BLaER1 (cell line): ENCODE results near the gene TXNDC5.
"Not testable (repeated sequence)": the region's sequence is repeated elsewhere in the genome, so short reads cannot be mapped to it uniquely, and the experiment has no call there.

Source experiments
- H3K27ac ChIP-seq: shearing (Covaris generic); formaldehyde crosslinking; 2 replicates; pipeline ENCODE4 v1.8.1; 2022
- H3K27me3 ChIP-seq: shearing (Covaris generic); formaldehyde crosslinking; 2 replicates; pipeline ENCODE4 v1.8.1; 2022
- H3K36me3 ChIP-seq: shearing (Covaris generic); formaldehyde crosslinking; 2 replicates; pipeline ENCODE4 v1.8.1; 2022
- H3K4me1 ChIP-seq: shearing (Covaris generic); formaldehyde crosslinking; 2 replicates; pipeline ENCODE4 v1.8.1; 2022
- H3K4me2 ChIP-seq: shearing (Covaris generic); formaldehyde crosslinking; 2 replicates; pipeline ENCODE4 v1.8.1; 2022
- H3K4me3 ChIP-seq: shearing (Covaris generic); formaldehyde crosslinking; 2 replicates; pipeline ENCODE4 v1.8.1; 2022
- H3K9ac ChIP-seq: shearing (Covaris generic); formaldehyde crosslinking; 2 replicates; pipeline ENCODE4 v1.8.1; 2022
- H3K9me3 ChIP-seq: shearing (Covaris generic); formaldehyde crosslinking; 2 replicates; pipeline ENCODE4 v1.8.1; 2022
- H4K20me1 ChIP-seq: shearing (Covaris generic); formaldehyde crosslinking; 2 replicates; pipeline ENCODE4 v1.8.1; 2022
- Cebpa-rat ChIP-seq: shearing (Covaris generic); IDR thresholded peaks from 2 replicates; pipeline ENCODE4 v1.8.1; 2022

The TXNDC5 gene

GRCh38 chr6:7899101-7899888, 11.3 kb downstream of the TXNDC5 start:
- Histone ChIP-seq H3K27ac (no peak overlapping the region), H3K4me3 (no peak overlapping the region), H3K4me1 (no peaks in the 10 kb centered on the region), H3K9me3 (no peaks in the 10 kb centered on the region), H3K9ac (no peak overlapping the region), H3K27me3 (no peaks in the 10 kb centered on the region), H4K20me1 (peaks cover 83% of the 10 kb centered on the region), H3K36me3 (peaks cover 96% of the 10 kb centered on the region), H3K4me2 (no peak overlapping the region)
- TF ChIP-seq Cebpa-rat: no peak

- not testable (repeated sequence) for H3K27me3 ChIP-seq, H3K9me3 ChIP-seq, H3K27ac ChIP-seq, H3K4me3 ChIP-seq, H3K4me2 ChIP-seq, H3K9ac ChIP-seq, H3K4me1 ChIP-seq
- peaks cover 96% of the 10 kb centered on the region for H3K36me3 ChIP-seq
- peaks cover 72% of the 10 kb centered on the region for H4K20me1 ChIP-seq
Measured at GRCh38 chr6:7898193-7898586, 12.4 kb downstream of the TXNDC5 start.

GRCh38 chr6:7897461-7898192, 13.0 kb downstream of the TXNDC5 start:
- Histone ChIP-seq H3K27ac (no peak overlapping the region), H3K9me3 (peaks cover 9% of the 10 kb centered on the region; the same call in 1 of the 2 replicates), H4K20me1 (peaks cover 67% of the 10 kb centered on the region), H3K9ac (no peak overlapping the region), H3K27me3 (no peaks in the 10 kb centered on the region), H3K4me1 (no peaks in the 10 kb centered on the region), H3K36me3 (peaks cover 96% of the 10 kb centered on the region), H3K4me3 (no peak overlapping the region), H3K4me2 (no peak overlapping the region)
- TF ChIP-seq Cebpa-rat: no peak

GRCh38 chr6:7896465-7896987, 14.1 kb downstream of the TXNDC5 start:
- Histone ChIP-seq H3K4me3 (no peak overlapping the region), H3K4me1 (no peaks in the 10 kb centered on the region), H3K9ac (no peak overlapping the region), H3K27me3 (no peaks in the 10 kb centered on the region), H3K4me2 (no peak overlapping the region), H4K20me1 (peaks cover 57% of the 10 kb centered on the region), H3K9me3 (peaks cover 12% of the 10 kb centered on the region; the same call in 1 of the 2 replicates), H3K27ac (no peak overlapping the region), H3K36me3 (peaks cover 96% of the 10 kb centered on the region)
- no peak for TF ChIP-seq Cebpa-rat

- Histone ChIP-seq H3K9ac (no peak overlapping the region), H3K4me1 (no peaks in the 10 kb centered on the region), H3K36me3 (peaks cover 96% of the 10 kb centered on the region), H3K9me3 (peaks cover 12% of the 10 kb centered on the region; the same call in 1 of the 2 replicates), H3K27me3 (no peaks in the 10 kb centered on the region), H3K4me3 (no peak overlapping the region), H4K20me1 (peaks cover 49% of the 10 kb centered on the region), H3K4me2 (no peak overlapping the region), H3K27ac (no peak overlapping the region)
- TF ChIP-seq Cebpa-rat: no peak
Measured at GRCh38 chr6:7895125-7895423, 15.5 kb downstream of the TXNDC5 start.

- peaks cover 12% of the 10 kb centered on the region; the same call in 1 of the 2 replicates for H3K9me3 ChIP-seq
- H3K4me2 ChIP-seq: no peak overlapping the region
- H3K36me3 ChIP-seq: peaks cover 96% of the 10 kb centered on the region
- H4K20me1 ChIP-seq: peaks cover 43% of the 10 kb centered on the region; the same call in 1 of the 2 replicates
- no peaks in the 10 kb centered on the region for H3K27me3 ChIP-seq
- no peak overlapping the region for H3K9ac ChIP-seq
- H3K27ac ChIP-seq: no peak overlapping the region
- no peak overlapping the region for H3K4me3 ChIP-seq
- no peaks in the 10 kb centered on the region for H3K4me1 ChIP-seq
- TF ChIP-seq Cebpa-rat: no peak
Measured at GRCh38 chr6:7894262-7895124, 16.1 kb downstream of the TXNDC5 start.

GRCh38 chr6:7893342-7893741, 17.2 kb downstream of the TXNDC5 start:
- no peak overlapping the region for H3K4me3 ChIP-seq
- peaks cover 12% of the 10 kb centered on the region; the same call in 1 of the 2 replicates for H3K9me3 ChIP-seq
- H3K36me3 ChIP-seq: peaks cover 97% of the 10 kb centered on the region
- no peak overlapping the region for H3K27ac ChIP-seq
- TF ChIP-seq Cebpa-rat: no peak
- no peaks in the 10 kb centered on the region for H3K27me3 ChIP-seq
- no peak overlapping the region for H3K4me2 ChIP-seq
- H4K20me1 ChIP-seq: peaks cover 35% of the 10 kb centered on the region; the same call in 1 of the 2 replicates
- H3K4me1 ChIP-seq: peaks cover 6% of the 10 kb centered on the region
- H3K9ac ChIP-seq: no peak overlapping the region

GRCh38 chr6:7892367-7892766, 18.2 kb downstream of the TXNDC5 start:
- H3K36me3 ChIP-seq: peaks cover 97% of the 10 kb centered on the region
- H3K27ac ChIP-seq, H3K4me3 ChIP-seq, H3K27me3 ChIP-seq, H3K9ac ChIP-seq, H3K4me2 ChIP-seq: not testable (repeated sequence)
- H3K9me3 ChIP-seq: peaks cover 12% of the 10 kb centered on the region; the same call in 1 of the 2 replicates
- peaks cover 34% of the 10 kb centered on the region; the same call in 1 of the 2 replicates for H4K20me1 ChIP-seq
- peaks cover 12% of the 10 kb centered on the region for H3K4me1 ChIP-seq

GRCh38 chr6:7891078-7891872, 19.3 kb downstream of the TXNDC5 start:
- TF ChIP-seq Cebpa-rat: no peak
- H3K9ac ChIP-seq: no peak overlapping the region
- no peak overlapping the region for H3K27ac ChIP-seq
- H4K20me1 ChIP-seq: peaks cover 32% of the 10 kb centered on the region; the same call in 1 of the 2 replicates
- peaks cover 100% of the 10 kb centered on the region for H3K36me3 ChIP-seq
- H3K4me1 ChIP-seq: peaks cover 12% of the 10 kb centered on the region
- no peak overlapping the region for H3K4me3 ChIP-seq
- no peaks in the 10 kb centered on the region for H3K27me3 ChIP-seq
- H3K4me2 ChIP-seq: no peak overlapping the region
- peaks cover 12% of the 10 kb centered on the region; the same call in 1 of the 2 replicates for H3K9me3 ChIP-seq
